H1 (cell line): ENCODE measurements around the gene ZNF646. TPM values are rescaled to one million over a fixed set of nuclear protein-coding genes. Genes with fewer than 3 reads are reported as not detected.

Experiments
- CTCF ChIA-PET: fragments of 300-600 bp; sonication (Branson Sonifier 250); formaldehyde crosslinking; loops from one replicate; lab custom pipeline; 2021; ENCODE audit not compliant: partially characterized antibody; lab: Charles Lee
- POLR2A ChIA-PET: fragments of 300-600 bp; sonication (Branson Sonifier 250); formaldehyde crosslinking; loops from one replicate; lab custom pipeline; 2021; ENCODE audit warnings: inconsistent platforms; ENCODE audit not compliant: partially characterized antibody; lab: Charles Lee
- DNase-seq, 2 experiments: peaks; one replicate each; pipeline versions ENCODE4 v3.0.0 to v3.0.0-alpha.2; 2010 to 2022; ENCODE audit warnings: low spot score in 2 of 2, low read depth in 1 of 2, mixed read lengths in 1 of 2
- FAIRE-seq: peaks from 2 replicates; lab custom pipeline; 2011; peaks lifted over from hg19 to GRCh38; lab: Jason Lieb, UNC
- H2AFZ ChIP-seq: 2 replicates; pipeline ENCODE4 v1.8.1; 2012; ENCODE audit warnings: low read length, inconsistent platforms
- H2AK5ac ChIP-seq: 2 replicates; pipeline ENCODE4 v1.6.1; 2013; ENCODE audit warnings: low read depth, low read length
- H2BK120ac ChIP-seq: replicated peaks from 2 replicates; pipeline ENCODE3; 2013; ENCODE audit warnings: low read depth, low read length, inconsistent platforms
- H2BK12ac ChIP-seq: 2 replicates; pipeline ENCODE4 v1.6.1; 2013; ENCODE audit warnings: low read depth, low read length
- H2BK15ac ChIP-seq: 2 replicates; pipeline ENCODE4 v1.6.1; 2013; ENCODE audit warnings: low read length
- H2BK20ac ChIP-seq: 2 replicates; pipeline ENCODE4 v1.6.1; 2013; ENCODE audit warnings: low read length
- H2BK5ac ChIP-seq: 2 replicates; pipeline ENCODE4 v1.6.1; 2013; ENCODE audit warnings: low read depth, low read length
- H3K14ac ChIP-seq: 2 replicates; pipeline ENCODE4 v1.6.1; 2013; ENCODE audit warnings: inconsistent platforms; ENCODE audit not compliant: insufficient read length
- H3K18ac ChIP-seq: 2 replicates; pipeline ENCODE4 v1.6.1; 2013; ENCODE audit warnings: low read length; ENCODE audit errors: extremely low read depth
- H3K23ac ChIP-seq: 2 replicates; pipeline ENCODE4 v1.6.1; 2013; ENCODE audit warnings: inconsistent platforms; ENCODE audit not compliant: insufficient read length
- H3K23me2 ChIP-seq: 2 replicates; pipeline ENCODE4 v1.6.1; 2013; ENCODE audit warnings: low read depth, low read length
- H3K27ac ChIP-seq: 2 replicates; pipeline ENCODE4 v1.6.1; 2011; ENCODE audit warnings: low read depth, low read length, inconsistent platforms
- H3K27me3 ChIP-seq, 4 experiments: replicated peaks in 1 of 4; 1 replicate in 1 of 4; 2 replicates in 3 of 4; pipeline versions ENCODE4 v1.6.1 to v1.8.1; 2011 to 2013; ENCODE audit warnings: low read length in 3 of 4, mild to moderate bottlenecking in 3 of 4, inconsistent platforms in 2 of 4, mixed read lengths in 2 of 4, moderate library complexity in 1 of 4; ENCODE audit not compliant: control insufficient read depth in 3 of 4, insufficient read depth in 3 of 4; ENCODE audit errors: extremely low read depth in 1 of 4
- H3K36me3 ChIP-seq, 4 experiments: 2 replicates each; pipeline versions ENCODE4 v1.6.1 to v1.8.1; 2011 to 2013; ENCODE audit warnings: mild to moderate bottlenecking in 4 of 4, low read length in 3 of 4, moderate library complexity in 2 of 4, control low read depth in 1 of 4, inconsistent platforms in 1 of 4; ENCODE audit not compliant: insufficient read depth in 4 of 4, control insufficient read depth in 2 of 4
- H3K4ac ChIP-seq: replicated peaks from 2 replicates; pipeline ENCODE3; 2013; ENCODE audit warnings: low read length, low read depth, mixed read lengths, inconsistent platforms; ENCODE audit not compliant: insufficient read length
- H3K4me1 ChIP-seq, 4 experiments: replicated peaks in 1 of 4; 1 replicate in 1 of 4; 2 replicates in 3 of 4; pipeline versions ENCODE4 v1.6.1 to v1.8.1; 2011 to 2013; ENCODE audit warnings: low read length in 3 of 4, inconsistent platforms in 2 of 4, mixed read lengths in 1 of 4; ENCODE audit not compliant: insufficient read depth in 4 of 4, control insufficient read depth in 3 of 4
- H3K4me2 ChIP-seq, 2 experiments: 2 replicates each; pipeline versions ENCODE4 v1.6.1 to v1.8.1; 2011 to 2013; ENCODE audit warnings: low read depth in 2 of 2, low read length in 2 of 2, control low read depth in 1 of 2, inconsistent platforms in 1 of 2, mild to moderate bottlenecking in 1 of 2; ENCODE audit not compliant: insufficient read depth in 1 of 2
- H3K4me3 ChIP-seq, 4 experiments: fragments of 200-600, 300-600 bp in 1 of 4; sonication (generic), shearing (Covaris generic), sonication (Bioruptor Twin) in 1 of 4; 2 replicates each; pipeline versions ENCODE4 v1.5.1 to v1.8.1; 2011 to 2016; ENCODE audit warnings: low read length in 4 of 4, low read depth in 3 of 4, control low read depth in 2 of 4, inconsistent platforms in 2 of 4, mild to moderate bottlenecking in 2 of 4, mixed read lengths in 1 of 4, moderate library complexity in 1 of 4; ENCODE audit not compliant: insufficient read depth in 2 of 4; ENCODE audit errors: extremely low read depth in 1 of 4
- H3K56ac ChIP-seq: replicated peaks from 2 replicates; pipeline ENCODE3; 2013; ENCODE audit warnings: low read depth, mild to moderate bottlenecking, mixed read lengths, low read length, inconsistent platforms; ENCODE audit not compliant: insufficient read length
- H3K79me1 ChIP-seq: 2 replicates; pipeline ENCODE4 v1.6.1; 2013; ENCODE audit warnings: low read depth, low read length, control low read depth
- H3K79me2 ChIP-seq, 2 experiments: 2 replicates each; pipeline versions ENCODE4 v1.6.1 to v1.8.1; 2012 to 2013; ENCODE audit warnings: low read length in 2 of 2, mild to moderate bottlenecking in 2 of 2, inconsistent platforms in 1 of 2; ENCODE audit not compliant: insufficient read depth in 2 of 2, control insufficient read depth in 1 of 2
- H3K9ac ChIP-seq, 4 experiments: replicated peaks in 1 of 4; 1 replicate in 1 of 4; 2 replicates in 3 of 4; pipeline versions ENCODE4 v1.6.1 to v1.8.1; 2011 to 2013; ENCODE audit warnings: low read depth in 3 of 4, low read length in 3 of 4, control low read depth in 2 of 4, mild to moderate bottlenecking in 2 of 4, moderate library complexity in 2 of 4, inconsistent platforms in 1 of 4; ENCODE audit errors: extremely low read depth in 1 of 4
- H3K9me3 ChIP-seq, 2 experiments: 2 replicates each; pipeline versions ENCODE4 v1.6.1 to v1.8.1; 2012 to 2013; ENCODE audit warnings: mild to moderate bottlenecking in 2 of 2, moderate library complexity in 2 of 2, control low read depth in 1 of 2, inconsistent platforms in 1 of 2, low read depth in 1 of 2, low read length in 1 of 2, mixed read lengths in 1 of 2; ENCODE audit not compliant: insufficient read depth in 2 of 2
- H4K20me1 ChIP-seq, 2 experiments: replicated peaks in 1 of 2; 2 replicates each; pipeline versions ENCODE3 to v1.8.1; 2011 to 2013; ENCODE audit warnings: inconsistent platforms in 2 of 2, low read length in 2 of 2, mild to moderate bottlenecking in 1 of 2; ENCODE audit not compliant: insufficient read depth in 2 of 2, control insufficient read depth in 1 of 2
- H4K5ac ChIP-seq: 2 replicates; pipeline ENCODE4 v1.6.1; 2013; ENCODE audit warnings: low read length, low read depth, mixed read lengths, inconsistent platforms; ENCODE audit not compliant: insufficient read length
- H4K8ac ChIP-seq: 2 replicates; pipeline ENCODE4 v1.8.0; 2013; ENCODE audit warnings: mild to moderate bottlenecking, moderate library complexity, low read length, inconsistent platforms; ENCODE audit not compliant: insufficient read depth; ENCODE audit errors: extremely low read depth
- H4K91ac ChIP-seq: replicated peaks from 2 replicates; pipeline ENCODE3; 2013; ENCODE audit warnings: low read length, mixed read lengths, inconsistent platforms; ENCODE audit not compliant: insufficient read length
- FOSL1 ChIP-seq: IDR thresholded peaks from 2 replicates; pipeline ENCODE4 v1.6.1; 2011; ENCODE audit warnings: mild to moderate bottlenecking, low read depth, low read length, moderate library complexity; ENCODE audit not compliant: insufficient read depth
- GTF2F1 ChIP-seq: IDR thresholded peaks from 2 replicates; pipeline ENCODE4 v1.6.1; 2012; ENCODE audit warnings: low read depth, low read length, improper control_type of control experiment, borderline replicate concordance
- JUND ChIP-seq: IDR thresholded peaks from 2 replicates; pipeline ENCODE4 v1.6.1; 2011; ENCODE audit warnings: mild to moderate bottlenecking, improper control_type of control experiment, low read length
- RAD21 ChIP-seq, 2 experiments: IDR thresholded peaks in 1 of 2; conservative IDR thresholded peaks in 1 of 2; 2 replicates each; pipeline ENCODE4 v1.6.1; 2011; ENCODE audit warnings: low read depth in 2 of 2, low read length in 2 of 2, improper control_type of control experiment in 1 of 2, inconsistent platforms in 1 of 2, mild to moderate bottlenecking in 1 of 2, moderate library complexity in 1 of 2
- RXRA ChIP-seq: IDR thresholded peaks from 2 replicates; pipeline ENCODE4 v1.6.1; 2011; ENCODE audit warnings: low read depth, mild to moderate bottlenecking, low read length, moderate library complexity; ENCODE audit not compliant: insufficient read depth
- YY1 ChIP-seq: IDR thresholded peaks from 2 replicates; pipeline ENCODE4 v1.6.1; 2011; ENCODE audit warnings: low read depth, mild to moderate bottlenecking, low read length
- ZNF274 ChIP-seq: IDR thresholded peaks from 2 replicates; pipeline ENCODE4 v1.7.0; 2012; ENCODE audit warnings: low read length, borderline replicate concordance; ENCODE audit errors: extremely low read depth
- WGBS, 2 experiments: shearing (Covaris generic) in 1 of 2; methylation state at CpG; one replicate each; pipeline versions ENCODE4 v1.1.6 to v1.1.7; 2013 to 2015; ENCODE audit warnings: low lambda C conversion rate in 2 of 2, mixed read lengths in 2 of 2, inconsistent platforms in 1 of 2, low coverage in 1 of 2, missing lambda C conversion rate in 1 of 2; ENCODE audit not compliant: insufficient replicate concordance in 2 of 2, insufficient coverage in 1 of 2, insufficient read length in 1 of 2; ENCODE audit errors: extremely low coverage in 1 of 2, missing lambda C conversion rate in 1 of 2; 5-methylcytosine and 5-hydroxymethylcytosine counted together
- polyA plus RNA-seq, 7 experiments: library from polyadenylated mRNA; depleted of rRNA in 3 of 7; stranded (reverse) in 5 of 7; unstranded in 2 of 7; fragments of >200 nt in 5 of 7; fragments of 200-250 nt in 2 of 7; gene quantifications; 1 replicate in 5 of 7; 2 replicates in 1 of 7; 4 replicates in 1 of 7; pipeline versions ENCODE4 v1.2.1 to v1.2.3, GENCODE V29; 2011 to 2013; ENCODE audit warnings: missing spikeins in 2 of 7, mixed read lengths in 2 of 7
- total RNA-seq: library from RNA; stranded (reverse); fragmentation: NEBNext Ultra II Directional; extraction: Animal tissue kit (Norgen Biotek cat#: 25700); gene quantifications from 2 replicates; pipeline ENCODE4 v1.2.1, GENCODE V29; 2021
- TF ChIP-seq, protein P1 (sequence below): IDR thresholded peaks from 2 replicates; pipeline ENCODE4 v1.6.1; 2011; ENCODE audit warnings: low read length, improper control_type of control experiment

Gene ZNF646
- total and polyA plus RNA-seq, 2 of the 8 experiments (the other 6 are each of a cell fraction or from before 2014, with no cell fraction given) = 6.5 to 25.0 TPM

DNA sequence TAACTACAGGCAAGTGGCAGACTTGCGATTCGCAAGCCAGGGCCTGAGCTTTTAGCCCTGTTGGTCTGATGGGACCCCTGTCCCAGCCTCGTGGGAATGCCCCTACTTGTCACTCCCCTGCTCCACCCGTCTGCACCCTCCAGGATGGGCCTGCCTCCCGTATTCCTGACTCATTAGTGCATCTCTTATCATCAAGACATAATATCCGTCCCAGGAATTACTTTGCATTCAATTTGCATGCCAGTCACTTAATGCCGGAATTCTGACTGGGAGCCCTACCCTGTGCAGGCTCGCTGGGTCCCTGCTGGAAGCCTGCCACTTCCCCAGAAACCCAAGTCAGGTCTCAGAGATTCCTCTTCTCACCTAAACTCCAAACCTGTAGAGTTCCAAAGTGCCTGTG lies 11.2 kb downstream of the ZNF646 start:
- ChIA-PET CTCF (interaction anchor here (0.6 to 1.7 kb wide), 3 partner anchors 10 to 132 kb away, joined by 3 to 6 read pairs (median 4); no protein-coding TSS in a partner anchor), POLR2A (interaction anchor here (0.8 to 4.7 kb wide), 5 partner anchors 8 to 83 kb away, joined by 3 to 34 read pairs (median 5); partner anchors contain the start of genes ZNF646 and ZNF668)
- no peak for DNase-seq
- 80% methylated on average over 8 of the region's 8 CpGs; no CpG with 5 or more reads in 1 of the 2 experiments for WGBS, 2 experiments
- Histone ChIP-seq H3K27ac (no peak overlapping the region), H3K4me2 (no peak overlapping the region), H3K18ac (no peak overlapping the region), H4K91ac (no peak overlapping the region), H3K9ac (no peak overlapping the region), H3K36me3 (peaks cover 0 to 14% (median 8%) of the 10 kb centered on the region in 4 experiments; a peak in 4 of 8 replicates), H3K79me1 (peaks cover 2% of the 10 kb centered on the region; the same call in 1 of the 2 replicates), H3K79me2 (peaks cover 0 to 4% of the 10 kb centered on the region in 2 experiments; a peak in 1 of 4 replicates), H3K27me3 (no peaks in the 10 kb centered on the region), H2BK12ac (no peak overlapping the region), H3K4ac (no peak overlapping the region), H2BK120ac (no peak overlapping the region), H2AK5ac (no peak overlapping the region), H3K23me2 (no peaks in the 10 kb centered on the region), H3K4me1 (no peaks in the 10 kb centered on the region), H2BK20ac (no peak overlapping the region), H4K8ac (no peak overlapping the region; the same call in 1 of the 2 replicates), H4K5ac (no peak overlapping the region), H4K20me1 (peaks cover 16 to 18% of the 10 kb centered on the region in 2 experiments), H3K14ac (no peak overlapping the region), H2AFZ (no peak overlapping the region), H3K9me3 (no peaks in the 10 kb centered on the region), H2BK15ac (no peak overlapping the region), H2BK5ac (no peak overlapping the region; the same call in 1 of the 2 replicates), H3K23ac (no peak overlapping the region), H3K4me3 (no peak overlapping the region), H3K56ac (no peak overlapping the region)
- FAIRE-seq = no peak
- TF ChIP-seq, protein P1, sequence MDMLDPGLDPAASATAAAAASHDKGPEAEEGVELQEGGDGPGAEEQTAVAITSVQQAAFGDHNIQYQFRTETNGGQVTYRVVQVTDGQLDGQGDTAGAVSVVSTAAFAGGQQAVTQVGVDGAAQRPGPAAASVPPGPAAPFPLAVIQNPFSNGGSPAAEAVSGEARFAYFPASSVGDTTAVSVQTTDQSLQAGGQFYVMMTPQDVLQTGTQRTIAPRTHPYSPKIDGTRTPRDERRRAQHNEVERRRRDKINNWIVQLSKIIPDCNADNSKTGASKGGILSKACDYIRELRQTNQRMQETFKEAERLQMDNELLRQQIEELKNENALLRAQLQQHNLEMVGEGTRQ = no peak
- TF ChIP-seq FOSL1 (no peak), RXRA (no peak), ZNF274 (no peak), RAD21 (IDR thresholded peaks at IDR 0.05 in 1 of 2, conservative IDR thresholded peaks at IDR 0.05 in 1 of 2; ENCODE audit: low read depth in 2 of 2, low read length in 2 of 2) (no peak), JUND (no peak), GTF2F1 (no peak), YY1 (no peak)
